Measurements from ENCODE around the gene FAM200B.

The FAM200B gene

GRCh38 chr4:15681372-15682241, at the start of gene FAM200B:
Gene FAM200B, plus strand, starts transcription at chr4:15681827. Its CDS starts 5,151 bp downstream, at chr4:15686978.
- Histone ChIP-seq H3K36me3 (ENCODE audit: insufficient read depth, low read length) (peaks cover 30% of the 10 kb centered on the region), H3K4me1 (ENCODE audit: control insufficient read depth, insufficient read depth, low read length, unreplicated experiment) (peaks cover 45% of the 10 kb centered on the region), H3K27ac (ENCODE audit: low read depth, low read length) (peak within 1 kb of the TSS; percentile 85), H3K27me3 (ENCODE audit: insufficient read depth, low read length) (no peaks in the 10 kb centered on the region), H3K79me2 (ENCODE audit: control insufficient read depth, insufficient read depth, low read length, unreplicated experiment) (peaks cover 84% of the 10 kb centered on the region), H2AFZ (ENCODE audit: low read length, unreplicated experiment) (peak within 1 kb of the TSS; percentile 52), H3K4me3 (ENCODE audit: low read depth, low read length) (peak within 1 kb of the TSS; percentile 91)

- Histone ChIP-seq H2AFZ (ENCODE audit: low read length, unreplicated experiment) (no peak overlapping the region), H3K36me3 (ENCODE audit: insufficient read depth, low read length) (peaks cover 46% of the 10 kb centered on the region), H3K4me3 (ENCODE audit: low read depth, low read length) (no peak overlapping the region), H3K27ac (ENCODE audit: low read depth, low read length) (no peak overlapping the region), H3K4me1 (ENCODE audit: control insufficient read depth, insufficient read depth, low read length, unreplicated experiment) (no peaks in the 10 kb centered on the region), H3K79me2 (ENCODE audit: control insufficient read depth, insufficient read depth, low read length, unreplicated experiment) (peaks cover 4% of the 10 kb centered on the region), H3K27me3 (ENCODE audit: insufficient read depth, low read length) (no peaks in the 10 kb centered on the region)
Observed at GRCh38 chr4:15636818-15637217, 44.8 kb upstream of the FAM200B start.

GRCh38 chr4:15638418-15638817, 43.2 kb upstream of the FAM200B start:
- no peaks in the 10 kb centered on the region for H3K4me1 ChIP-seq (ENCODE audit: control insufficient read depth, insufficient read depth, low read length, unreplicated experiment)

GRCh38 chr4:15648600-15648999, 33.0 kb upstream of the FAM200B start:
- Histone ChIP-seq H3K36me3 (ENCODE audit: insufficient read depth, low read length) (no peaks in the 10 kb centered on the region), H3K4me3 (ENCODE audit: low read depth, low read length) (no peak overlapping the region), H3K79me2 (ENCODE audit: control insufficient read depth, insufficient read depth, low read length, unreplicated experiment) (peaks cover 92% of the 10 kb centered on the region), H2AFZ (ENCODE audit: low read length, unreplicated experiment) (no peak overlapping the region), H3K4me1 (ENCODE audit: control insufficient read depth, insufficient read depth, low read length, unreplicated experiment) (peaks cover 26% of the 10 kb centered on the region), H3K27me3 (ENCODE audit: insufficient read depth, low read length) (no peaks in the 10 kb centered on the region), H3K27ac (ENCODE audit: low read depth, low read length) (no peak overlapping the region)

More at GRCh38 chr4:15638418-15638817, 43.2 kb upstream of the FAM200B start:
- Histone ChIP-seq H3K79me2 (ENCODE audit: control insufficient read depth, insufficient read depth, low read length, unreplicated experiment) (peaks cover 13% of the 10 kb centered on the region), H2AFZ (ENCODE audit: low read length, unreplicated experiment) (no peak overlapping the region), H3K4me3 (ENCODE audit: low read depth, low read length) (no peak overlapping the region), H3K27ac (ENCODE audit: low read depth, low read length) (no peak overlapping the region), H3K36me3 (ENCODE audit: insufficient read depth, low read length) (peaks cover 38% of the 10 kb centered on the region), H3K27me3 (ENCODE audit: insufficient read depth, low read length) (no peaks in the 10 kb centered on the region)

- Histone ChIP-seq H3K79me2 (ENCODE audit: control insufficient read depth, insufficient read depth, low read length, unreplicated experiment) (peaks cover 93% of the 10 kb centered on the region), H3K27me3 (ENCODE audit: insufficient read depth, low read length) (no peaks in the 10 kb centered on the region), H3K36me3 (ENCODE audit: insufficient read depth, low read length) (no peaks in the 10 kb centered on the region), H3K27ac (ENCODE audit: low read depth, low read length) (no peak overlapping the region), H3K4me1 (ENCODE audit: control insufficient read depth, insufficient read depth, low read length, unreplicated experiment) (peaks cover 26% of the 10 kb centered on the region), H2AFZ (ENCODE audit: low read length, unreplicated experiment) (no peak overlapping the region), H3K4me3 (ENCODE audit: low read depth, low read length) (no peak overlapping the region)
Observed at GRCh38 chr4:15649914-15650545, 31.6 kb upstream of the FAM200B start.

- H3K27me3 ChIP-seq (ENCODE audit: insufficient read depth, low read length): no peaks in the 10 kb centered on the region
- H3K27ac ChIP-seq (ENCODE audit: low read depth, low read length): peak overlapping the region; percentile 78
- peaks cover 32% of the 10 kb centered on the region for H3K4me1 ChIP-seq (ENCODE audit: control insufficient read depth, insufficient read depth, low read length, unreplicated experiment)
- peak overlapping the region; percentile 94 for H3K4me3 ChIP-seq (ENCODE audit: low read depth, low read length)
- H3K36me3 ChIP-seq (ENCODE audit: insufficient read depth, low read length): no peaks in the 10 kb centered on the region
- no peak overlapping the region for H2AFZ ChIP-seq (ENCODE audit: low read length, unreplicated experiment)
- H3K79me2 ChIP-seq (ENCODE audit: control insufficient read depth, insufficient read depth, low read length, unreplicated experiment): peaks cover 80% of the 10 kb centered on the region
Observed at GRCh38 chr4:15651676-15652075, 30.0 kb upstream of the FAM200B start.

- H3K4me3 ChIP-seq (ENCODE audit: low read depth, low read length): peak overlapping the region; percentile 94
- H3K27ac ChIP-seq (ENCODE audit: low read depth, low read length): peak overlapping the region; percentile 78
Observed at GRCh38 chr4:15652191-15652590, 29.4 kb upstream of the FAM200B start.

GRCh38 chr4:15652841-15653240, 28.8 kb upstream of the FAM200B start:
- Histone ChIP-seq H3K27me3 (ENCODE audit: insufficient read depth, low read length) (no peaks in the 10 kb centered on the region), H3K4me3 (ENCODE audit: low read depth, low read length) (peak overlapping the region; percentile 94), H2AFZ (ENCODE audit: low read length, unreplicated experiment) (no peak overlapping the region), H3K79me2 (ENCODE audit: control insufficient read depth, insufficient read depth, low read length, unreplicated experiment) (peaks cover 71% of the 10 kb centered on the region), H3K36me3 (ENCODE audit: insufficient read depth, low read length) (no peaks in the 10 kb centered on the region), H3K4me1 (ENCODE audit: control insufficient read depth, insufficient read depth, low read length, unreplicated experiment) (peaks cover 32% of the 10 kb centered on the region), H3K27ac (ENCODE audit: low read depth, low read length) (peak overlapping the region; percentile 78)

More at GRCh38 chr4:15652191-15652590, 29.4 kb upstream of the FAM200B start:
- Histone ChIP-seq H3K27me3 (ENCODE audit: insufficient read depth, low read length) (no peaks in the 10 kb centered on the region), H3K36me3 (ENCODE audit: insufficient read depth, low read length) (no peaks in the 10 kb centered on the region), H3K79me2 (ENCODE audit: control insufficient read depth, insufficient read depth, low read length, unreplicated experiment) (peaks cover 77% of the 10 kb centered on the region), H2AFZ (ENCODE audit: low read length, unreplicated experiment) (no peak overlapping the region), H3K4me1 (ENCODE audit: control insufficient read depth, insufficient read depth, low read length, unreplicated experiment) (peaks cover 32% of the 10 kb centered on the region)

- Histone ChIP-seq H3K27ac (ENCODE audit: low read depth, low read length) (peak overlapping the region; percentile 78), H3K4me1 (ENCODE audit: control insufficient read depth, insufficient read depth, low read length, unreplicated experiment) (peaks cover 32% of the 10 kb centered on the region), H3K4me3 (ENCODE audit: low read depth, low read length) (peak overlapping the region; percentile 94), H3K27me3 (ENCODE audit: insufficient read depth, low read length) (no peaks in the 10 kb centered on the region), H3K36me3 (ENCODE audit: insufficient read depth, low read length) (no peaks in the 10 kb centered on the region), H3K79me2 (ENCODE audit: control insufficient read depth, insufficient read depth, low read length, unreplicated experiment) (peaks cover 65% of the 10 kb centered on the region), H2AFZ (ENCODE audit: low read length, unreplicated experiment) (no peak overlapping the region)
Observed at GRCh38 chr4:15653420-15653819, 28.2 kb upstream of the FAM200B start.

GRCh38 chr4:15653864-15654592, 27.6 kb upstream of the FAM200B start:
- H2AFZ ChIP-seq (ENCODE audit: low read length, unreplicated experiment): no peak overlapping the region
- peak overlapping the region; percentile 78 for H3K27ac ChIP-seq (ENCODE audit: low read depth, low read length)
- peaks cover 59% of the 10 kb centered on the region for H3K79me2 ChIP-seq (ENCODE audit: control insufficient read depth, insufficient read depth, low read length, unreplicated experiment)
- no peaks in the 10 kb centered on the region for H3K36me3 ChIP-seq (ENCODE audit: insufficient read depth, low read length)
- H3K4me3 ChIP-seq (ENCODE audit: low read depth, low read length): peak overlapping the region; percentile 94
- peaks cover 32% of the 10 kb centered on the region for H3K4me1 ChIP-seq (ENCODE audit: control insufficient read depth, insufficient read depth, low read length, unreplicated experiment)
- no peaks in the 10 kb centered on the region for H3K27me3 ChIP-seq (ENCODE audit: insufficient read depth, low read length)
